Neural progenitor cell (in vitro differentiated cells): Measurements from ENCODE around the gene KLHL15. TPM values are rescaled to one million over a fixed set of nuclear protein-coding genes. Genes with fewer than 3 reads are reported as not detected.

Experiments used
- DNase-seq: peaks from one replicate; pipeline ENCODE4 v3.0.0-alpha.2; 2016; ENCODE audit warnings: low spot score
- H2AFZ ChIP-seq: fragments of 200-600 bp; sonication (generic); replicated peaks from 2 replicates; pipeline ENCODE4 v1.6.1; 2016; ENCODE audit warnings: antibody characterized with exemption
- H3F3A ChIP-seq: fragments of 200-600 bp; sonication (generic); 2 replicates; pipeline ENCODE4 v1.6.1; 2016; ENCODE audit warnings: antibody characterized with exemption, low read depth
- H3K27ac ChIP-seq: fragments of 200-600 bp; sonication (generic); 2 replicates; pipeline ENCODE4 v1.5.1; 2016; ENCODE audit warnings: mild to moderate bottlenecking
- H3K27me3 ChIP-seq: fragments of 200-600 bp; sonication (generic); 2 replicates; pipeline ENCODE4 v1.6.1; 2016; ENCODE audit warnings: mild to moderate bottlenecking, moderate library complexity
- H3K36me3 ChIP-seq: fragments of 200-600 bp; sonication (generic); 2 replicates; pipeline ENCODE4 v1.5.1; 2016
- H3K4me1 ChIP-seq: fragments of 200-600 bp; sonication (generic); 2 replicates; pipeline ENCODE4 v1.6.1; 2016; ENCODE audit warnings: mixed run types
- H3K4me2 ChIP-seq: fragments of 200-600 bp; sonication (generic); 2 replicates; pipeline ENCODE4 v1.6.1; 2016
- H3K4me3 ChIP-seq: fragments of 200-600 bp; sonication (generic); 2 replicates; pipeline ENCODE4 v1.5.1; 2016
- H3K79me2 ChIP-seq: fragments of 200-600 bp; sonication (generic); 2 replicates; pipeline ENCODE4 v1.6.1; 2016; ENCODE audit warnings: low read depth
- H3K9ac ChIP-seq: fragments of 200-600 bp; sonication (generic); 2 replicates; pipeline ENCODE4 v1.6.1; 2016
- H3K9me3 ChIP-seq: fragments of 200-600 bp; sonication (generic); 2 replicates; pipeline ENCODE4 v1.5.1; 2016; ENCODE audit warnings: low read depth
- H4K20me1 ChIP-seq: fragments of 200-600 bp; sonication (generic); 2 replicates; pipeline ENCODE4 v1.6.1; 2016; ENCODE audit warnings: low read depth
- H3K27ac Mint-ChIP-seq: 3 replicates; pipeline ENCODE4 v1.8.0; 2021; ENCODE audit warnings: mixed read lengths
- H3K27me3 Mint-ChIP-seq: 2 replicates; pipeline ENCODE4 v1.8.0; 2022; ENCODE audit warnings: low read depth, mild to moderate bottlenecking, inconsistent platforms, moderate library complexity, mixed read lengths; ENCODE audit not compliant: insufficient read depth
- H3K36me3 Mint-ChIP-seq: 3 replicates; pipeline ENCODE4 v1.8.0; 2021; ENCODE audit warnings: mixed read lengths
- H3K4me1 Mint-ChIP-seq: 3 replicates; pipeline ENCODE4 v1.8.0; 2021; ENCODE audit warnings: mixed read lengths
- H3K4me3 Mint-ChIP-seq: 3 replicates; pipeline ENCODE4 v1.8.0; 2021; ENCODE audit warnings: mild to moderate bottlenecking, moderate library complexity, mixed read lengths
- H3K9me3 Mint-ChIP-seq: 3 replicates; pipeline ENCODE4 v1.8.0; 2020; ENCODE audit warnings: mixed read lengths
- EZH2 ChIP-seq: fragments of 200-600 bp; sonication (generic); IDR thresholded peaks from 2 replicates; pipeline ENCODE4 v1.6.1; 2017; ENCODE audit warnings: antibody characterized with exemption, mild to moderate bottlenecking, moderate library complexity
- EZH2phosphoT487 ChIP-seq: fragments of 200-600 bp; sonication (generic); IDR thresholded peaks from 2 replicates; pipeline ENCODE4 v1.6.1; 2017; ENCODE audit warnings: antibody characterized with exemption
- total RNA-seq: library from RNA; depleted of rRNA; stranded (reverse); fragments of >200 nt; gene quantifications from 2 replicates; pipeline ENCODE4 v1.2.3, GENCODE V29; 2015; ENCODE audit warnings: low replicate concordance
- TF ChIP-seq, protein P1 (sequence below): fragments of 200-600 bp; sonication (generic); IDR thresholded peaks from 2 replicates; pipeline ENCODE4 v1.5.1; 2017; ENCODE audit warnings: antibody characterized with exemption, mild to moderate bottlenecking

KLHL15 gene
- total RNA-seq, 1 donor from 2014 or later = 46.9 TPM

DNA sequence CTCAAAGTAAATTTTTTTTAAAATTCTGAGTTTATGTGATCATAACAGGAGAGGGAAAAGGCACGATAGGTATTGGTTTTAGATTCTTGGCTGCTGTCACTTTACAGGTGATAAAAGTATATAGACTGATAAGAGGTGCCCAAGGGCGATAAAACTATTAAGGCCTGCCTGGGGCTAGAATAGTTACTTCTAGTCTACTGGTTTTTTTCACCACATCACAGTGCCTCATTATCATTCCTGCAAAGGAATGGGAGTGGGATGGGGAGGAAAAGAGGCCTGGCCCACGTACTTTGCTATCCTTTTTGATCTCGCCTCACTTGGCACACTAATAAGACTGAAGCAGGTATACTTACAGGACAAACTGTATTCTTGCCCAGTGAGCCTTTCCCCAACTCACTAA is 72.6 kb downstream of the KLHL15 start:
- TF ChIP-seq EZH2 = no peak
- DNase-seq = peak; percentile 32

GRCh38 chrX:23953908-23954269 is 73.1 kb downstream of the KLHL15 start:
- Mint-ChIP-seq H3K27ac (no peak overlapping the region), H3K4me1 (peaks cover 13% of the 10 kb centered on the region), H3K36me3 (no peaks in the 10 kb centered on the region), H3K9me3 (no peaks in the 10 kb centered on the region), H3K27me3 (peaks cover 3% of the 10 kb centered on the region), H3K4me3 (no peak overlapping the region)
- Histone ChIP-seq H4K20me1 (no peaks in the 10 kb centered on the region), H3K36me3 (no peaks in the 10 kb centered on the region), H3K27me3 (no peaks in the 10 kb centered on the region), H2AFZ (no peak overlapping the region), H3F3A (peaks cover 7% of the 10 kb centered on the region), H3K4me1 (peaks cover 18% of the 10 kb centered on the region), H3K9me3 (no peaks in the 10 kb centered on the region), H3K4me3 (no peak overlapping the region), H3K4me2 (no peak overlapping the region), H3K27ac (no peak overlapping the region), H3K9ac (no peak overlapping the region), H3K79me2 (no peaks in the 10 kb centered on the region)
- TF ChIP-seq EZH2phosphoT487 = no peak
- TF ChIP-seq, protein P1, sequence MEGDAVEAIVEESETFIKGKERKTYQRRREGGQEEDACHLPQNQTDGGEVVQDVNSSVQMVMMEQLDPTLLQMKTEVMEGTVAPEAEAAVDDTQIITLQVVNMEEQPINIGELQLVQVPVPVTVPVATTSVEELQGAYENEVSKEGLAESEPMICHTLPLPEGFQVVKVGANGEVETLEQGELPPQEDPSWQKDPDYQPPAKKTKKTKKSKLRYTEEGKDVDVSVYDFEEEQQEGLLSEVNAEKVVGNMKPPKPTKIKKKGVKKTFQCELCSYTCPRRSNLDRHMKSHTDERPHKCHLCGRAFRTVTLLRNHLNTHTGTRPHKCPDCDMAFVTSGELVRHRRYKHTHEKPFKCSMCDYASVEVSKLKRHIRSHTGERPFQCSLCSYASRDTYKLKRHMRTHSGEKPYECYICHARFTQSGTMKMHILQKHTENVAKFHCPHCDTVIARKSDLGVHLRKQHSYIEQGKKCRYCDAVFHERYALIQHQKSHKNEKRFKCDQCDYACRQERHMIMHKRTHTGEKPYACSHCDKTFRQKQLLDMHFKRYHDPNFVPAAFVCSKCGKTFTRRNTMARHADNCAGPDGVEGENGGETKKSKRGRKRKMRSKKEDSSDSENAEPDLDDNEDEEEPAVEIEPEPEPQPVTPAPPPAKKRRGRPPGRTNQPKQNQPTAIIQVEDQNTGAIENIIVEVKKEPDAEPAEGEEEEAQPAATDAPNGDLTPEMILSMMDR = no peak
- TF ChIP-seq EZH2 = no peak
- no peak for DNase-seq

More for the DNA sequence above, 72.6 kb downstream of the KLHL15 start:
- Histone ChIP-seq H3K79me2 (no peaks in the 10 kb centered on the region), H3K9me3 (no peaks in the 10 kb centered on the region), H3K4me3 (no peak overlapping the region), H3F3A (peaks cover 7% of the 10 kb centered on the region), H3K4me2 (no peak overlapping the region), H2AFZ (no peak overlapping the region), H3K4me1 (peaks cover 18% of the 10 kb centered on the region), H3K27me3 (no peaks in the 10 kb centered on the region), H3K36me3 (no peaks in the 10 kb centered on the region), H3K27ac (no peak overlapping the region), H3K9ac (no peak overlapping the region), H4K20me1 (no peaks in the 10 kb centered on the region)
- Mint-ChIP-seq H3K27me3 (peaks cover 3% of the 10 kb centered on the region), H3K36me3 (no peaks in the 10 kb centered on the region), H3K27ac (no peak overlapping the region), H3K4me3 (no peak overlapping the region), H3K4me1 (peaks cover 13% of the 10 kb centered on the region), H3K9me3 (no peaks in the 10 kb centered on the region)

DNA sequence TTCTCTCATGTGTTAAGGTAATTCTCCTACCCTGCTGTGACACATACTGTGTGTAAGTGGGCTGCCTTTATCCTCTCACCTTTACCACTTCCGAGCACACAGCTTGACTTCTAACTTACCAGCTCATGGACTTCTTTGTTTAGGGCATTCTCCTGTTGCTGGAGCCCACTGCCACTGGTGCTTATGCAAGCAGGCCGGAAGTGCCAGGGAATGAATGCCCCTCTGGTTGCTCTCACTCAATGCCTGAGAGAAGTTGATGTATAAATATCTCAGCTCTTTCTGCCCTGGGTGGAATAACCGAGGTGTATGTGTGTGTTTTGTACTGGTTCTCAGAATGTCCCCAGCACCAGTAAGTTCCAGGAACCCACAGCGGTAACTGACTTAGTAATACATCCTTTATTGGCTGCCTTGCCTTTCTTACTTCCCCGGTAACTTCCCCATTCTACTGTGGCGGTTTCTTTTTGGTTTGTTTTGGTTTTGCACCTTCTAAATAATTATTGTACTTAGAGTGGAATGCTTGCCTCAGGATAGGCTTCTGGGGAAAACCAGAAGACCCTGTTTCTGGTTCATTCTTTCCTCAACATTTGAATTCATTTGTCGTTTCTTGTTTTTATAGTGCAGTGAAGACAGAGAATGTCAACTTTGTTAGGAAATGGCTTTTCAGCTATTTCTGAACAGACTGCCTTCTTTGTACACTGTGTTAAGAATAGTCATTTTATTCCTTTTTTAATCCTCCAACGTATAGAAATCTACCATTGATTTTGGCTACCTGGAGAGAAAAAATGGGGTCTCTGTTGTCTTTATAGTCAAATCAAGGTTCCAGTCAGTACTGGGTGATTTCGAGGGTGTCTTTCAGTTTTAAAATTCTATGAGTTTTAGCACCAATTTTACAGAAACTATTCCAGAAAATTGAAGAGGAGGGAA is 73.7 kb downstream of the KLHL15 start:
- Histone ChIP-seq H3K27ac (no peak overlapping the region), H2AFZ (peak overlapping the region; percentile 98), H3F3A (peaks cover 7% of the 10 kb centered on the region), H3K4me2 (peak overlapping the region; percentile 57), H4K20me1 (no peaks in the 10 kb centered on the region), H3K4me3 (no peak overlapping the region), H3K36me3 (no peaks in the 10 kb centered on the region), H3K4me1 (peaks cover 18% of the 10 kb centered on the region), H3K9me3 (no peaks in the 10 kb centered on the region), H3K27me3 (no peaks in the 10 kb centered on the region), H3K79me2 (no peaks in the 10 kb centered on the region), H3K9ac (no peak overlapping the region)
- Mint-ChIP-seq H3K27ac (peak overlapping the region; percentile 11), H3K9me3 (no peaks in the 10 kb centered on the region), H3K36me3 (no peaks in the 10 kb centered on the region), H3K4me3 (no peak overlapping the region), H3K27me3 (peaks cover 3% of the 10 kb centered on the region), H3K4me1 (peaks cover 13% of the 10 kb centered on the region)
- no peak for TF ChIP-seq EZH2
- TF ChIP-seq EZH2phosphoT487 = no peak
- TF ChIP-seq, protein P1 = no peak
- DNase-seq = peak; percentile 31

- Mint-ChIP-seq H3K36me3 (no peaks in the 10 kb centered on the region), H3K4me1 (peaks cover 13% of the 10 kb centered on the region), H3K9me3 (no peaks in the 10 kb centered on the region), H3K4me3 (no peak overlapping the region), H3K27ac (no peak overlapping the region), H3K27me3 (peaks cover 5% of the 10 kb centered on the region)
- no peak for TF ChIP-seq EZH2phosphoT487
- TF ChIP-seq, protein P1 = no peak
- no peak for TF ChIP-seq EZH2
- Histone ChIP-seq H3K4me1 (peaks cover 18% of the 10 kb centered on the region), H4K20me1 (no peaks in the 10 kb centered on the region), H3K27ac (no peak overlapping the region), H3K36me3 (no peaks in the 10 kb centered on the region), H2AFZ (no peak overlapping the region), H3K79me2 (no peaks in the 10 kb centered on the region), H3K27me3 (no peaks in the 10 kb centered on the region), H3K4me3 (no peak overlapping the region), H3K9me3 (no peaks in the 10 kb centered on the region), H3K9ac (no peak overlapping the region), H3K4me2 (no peak overlapping the region), H3F3A (peaks cover 7% of the 10 kb centered on the region)
- DNase-seq = no peak
Observed at GRCh38 chrX:23952391-23952790, 74.6 kb downstream of the KLHL15 start.
